Measurements from ENCODE around the gene ATF7. TPM values are rescaled to one million over a fixed set of nuclear protein-coding genes. Genes with fewer than 3 reads are reported as not detected.

The ATF7 gene
- total and polyA plus RNA-seq, 2 of the 13 experiments (the other 11 are each of a cell fraction or from before 2014, with no cell fraction given): 9.6 to 16.2 TPM

DNA sequence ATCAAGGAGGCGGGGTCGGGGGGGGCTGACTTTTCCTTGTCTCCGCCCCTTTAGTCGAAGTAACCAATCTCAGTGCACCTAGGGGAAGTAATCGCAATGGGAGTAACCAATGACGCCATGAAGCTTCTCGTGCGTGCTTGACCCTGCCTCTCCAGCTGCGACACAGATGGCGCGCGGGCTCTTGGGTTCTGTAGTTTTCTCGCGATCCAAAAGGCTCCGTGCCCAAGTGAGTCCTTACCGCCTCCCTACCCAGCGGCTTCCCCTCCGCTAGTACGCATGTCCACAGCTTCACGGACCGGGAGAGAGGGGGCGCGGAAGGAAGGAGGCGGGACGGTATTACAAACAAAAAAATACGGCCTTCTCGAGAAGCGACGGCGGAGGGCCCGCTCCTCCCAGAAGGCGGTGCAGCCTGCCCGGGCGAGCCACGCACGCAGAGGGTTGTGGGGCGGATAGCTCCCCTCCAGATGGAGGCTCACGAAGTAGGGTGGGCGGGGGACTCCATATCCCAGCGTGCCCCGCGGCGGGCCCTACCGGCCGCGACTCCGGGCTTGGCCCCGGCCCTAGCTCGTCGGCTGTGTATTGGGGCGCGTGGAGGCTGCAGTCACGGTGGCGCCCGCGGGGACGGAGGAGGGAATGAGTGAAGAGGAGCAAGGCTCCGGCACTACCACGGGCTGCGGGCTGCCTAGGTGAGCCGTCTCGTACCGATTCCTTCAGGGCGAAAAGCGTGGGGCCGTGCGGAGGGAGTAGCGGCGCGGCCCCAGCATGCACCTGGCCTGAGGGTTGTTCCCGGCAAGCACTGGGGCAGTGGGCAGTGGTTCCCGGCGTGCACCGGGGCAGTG is 125.2 kb downstream of the ATF7 start, which contains the start of gene TARBP2 (continued):
- TF ChIP-seq ZNF253 (CRISPR knock-in tag; IDR thresholded peaks at IDR 0.05; ENCODE audit: borderline replicate concordance) (no peak; the same call in 1 of the 2 replicates), CENPT (CRISPR knock-in tag; IDR thresholded peaks at IDR 0.05; ENCODE audit: low read depth) (no peak), ZIK1 (CRISPR knock-in tag; IDR thresholded peaks at IDR 0.05; ENCODE audit: borderline replicate concordance, low read depth) (peak; percentile 50; the same call in 1 of the 2 replicates), GFI1 (CRISPR knock-in tag; IDR thresholded peaks at IDR 0.05; ENCODE audit: borderline replicate concordance) (no peak), EED (CRISPR knock-in tag; IDR thresholded peaks at IDR 0.05) (no peak), RAD21 (CRISPR knock-in tag; IDR thresholded peaks at IDR 0.05) (peak; percentile 38; the same call in 1 of the 2 replicates), MZF1 (CRISPR knock-in tag; IDR thresholded peaks at IDR 0.05; ENCODE audit: borderline replicate concordance) (peak; percentile 98), ESRRA (CRISPR knock-in tag; IDR thresholded peaks at IDR 0.05; ENCODE audit: low read depth) (no peak), DR1 (CRISPR knock-in tag; IDR thresholded peaks at IDR 0.05) (peak; percentile 82), CC2D1A (CRISPR knock-in tag; IDR thresholded peaks at IDR 0.05) (no peak), SNRNP70 (IDR thresholded peaks at IDR 0.05; ENCODE audit: low read depth, low read length) (no peak), POGZ (CRISPR knock-in tag; IDR thresholded peaks at IDR 0.05) (peak; percentile 84), SIX4 (CRISPR knock-in tag; IDR thresholded peaks at IDR 0.05) (no peak), ZNF773 (CRISPR knock-in tag; IDR thresholded peaks at IDR 0.05; ENCODE audit: borderline replicate concordance) (0 out of 2 replicates have a peak, but pooled peaks have one; percentile 25), ZNF546 (CRISPR knock-in tag; conservative IDR thresholded peaks at IDR 0.05) (peak; percentile 80; the same call in 1 of the 2 replicates), RCOR2 (CRISPR knock-in tag; IDR thresholded peaks at IDR 0.05) (no peak), AGO1 (IDR thresholded peaks at IDR 0.05; ENCODE audit: low read depth, low read length, poor library complexity, severe bottlenecking) (peak; percentile 68), KLF6 (CRISPR knock-in tag; IDR thresholded peaks at IDR 0.05) (peak; percentile 88), ZNF224 (CRISPR knock-in tag; IDR thresholded peaks at IDR 0.05) (peak; percentile 79), ZNF138 (CRISPR knock-in tag; IDR thresholded peaks at IDR 0.05; ENCODE audit: low read depth) (no peak), ZNF816 (CRISPR knock-in tag; IDR thresholded peaks at IDR 0.05; ENCODE audit: borderline replicate concordance) (no peak), ATAD3A (CRISPR knock-in tag; IDR thresholded peaks at IDR 0.05) (no peak), SMAD1 (CRISPR knock-in tag; IDR thresholded peaks at IDR 0.05; ENCODE audit: borderline replicate concordance, low read depth) (no peak; the same call in 1 of the 2 replicates), ZNF251 (CRISPR knock-in tag; IDR thresholded peaks at IDR 0.05) (no peak), GABPB1 (CRISPR knock-in tag; IDR thresholded peaks at IDR 0.05) (peak; percentile 90), ZBTB21 (CRISPR knock-in tag; IDR thresholded peaks at IDR 0.05) (peak; percentile 90), ZNF431 (CRISPR knock-in tag; IDR thresholded peaks at IDR 0.05; ENCODE audit: borderline replicate concordance, low read depth) (no peak)
- TF ChIP-seq, protein P1, sequence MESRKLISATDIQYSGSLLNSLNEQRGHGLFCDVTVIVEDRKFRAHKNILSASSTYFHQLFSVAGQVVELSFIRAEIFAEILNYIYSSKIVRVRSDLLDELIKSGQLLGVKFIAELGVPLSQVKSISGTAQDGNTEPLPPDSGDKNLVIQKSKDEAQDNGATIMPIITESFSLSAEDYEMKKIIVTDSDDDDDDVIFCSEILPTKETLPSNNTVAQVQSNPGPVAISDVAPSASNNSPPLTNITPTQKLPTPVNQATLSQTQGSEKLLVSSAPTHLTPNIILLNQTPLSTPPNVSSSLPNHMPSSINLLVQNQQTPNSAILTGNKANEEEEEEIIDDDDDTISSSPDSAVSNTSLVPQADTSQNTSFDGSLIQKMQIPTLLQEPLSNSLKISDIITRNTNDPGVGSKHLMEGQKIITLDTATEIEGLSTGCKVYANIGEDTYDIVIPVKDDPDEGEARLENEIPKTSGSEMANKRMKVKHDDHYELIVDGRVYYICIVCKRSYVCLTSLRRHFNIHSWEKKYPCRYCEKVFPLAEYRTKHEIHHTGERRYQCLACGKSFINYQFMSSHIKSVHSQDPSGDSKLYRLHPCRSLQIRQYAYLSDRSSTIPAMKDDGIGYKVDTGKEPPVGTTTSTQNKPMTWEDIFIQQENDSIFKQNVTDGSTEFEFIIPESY (CRISPR knock-in tag; IDR thresholded peaks at IDR 0.05): no peak; the same call in 1 of the 2 replicates

All from HepG2 (cell line).